Activated CD8-positive, alpha-beta T cell treated with anti-CD3 and anti-CD28 coated beads for 36 hours (primary cell): ENCODE data around the gene ROR2. TPM values are rescaled to one million over a fixed set of nuclear protein-coding genes. Genes with fewer than 3 reads are reported as not detected.

ENCODE experiments used
- ATAC-seq: fragments of 200-7000 bp; cut with Tn5 transposase; one replicate; pipeline ENCODE4 v1.10.0; 2021; ENCODE audit warnings: mild to moderate bottlenecking, moderate library complexity
- CTCF ChIA-PET: fragments of 350-600 bp; sonication (Branson Sonifier 250); formaldehyde crosslinking; loops from one replicate; lab custom pipeline; 2021; ENCODE audit warnings: antibody characterized with exemption; lab: Charles Lee
- POLR2A ChIA-PET: fragments of 350-600 bp; sonication (Branson Sonifier 250); formaldehyde crosslinking; loops from one replicate; lab custom pipeline; 2021; ENCODE audit warnings: antibody characterized with exemption; lab: Charles Lee
- DNase-seq: peaks from one replicate; pipeline ENCODE4 v3.0.0-alpha.2; 2020
- H3K27ac Mint-ChIP-seq: one replicate; pipeline ENCODE4 v1.8.0; 2021; ENCODE audit warnings: mild to moderate bottlenecking, mixed read lengths
- H3K27me3 Mint-ChIP-seq: one replicate; pipeline ENCODE4 v1.8.0; 2021; ENCODE audit warnings: mixed read lengths
- H3K36me3 Mint-ChIP-seq: one replicate; pipeline ENCODE4 v1.8.0; 2021; ENCODE audit warnings: low read depth, mixed read lengths
- H3K4me1 Mint-ChIP-seq: one replicate; pipeline ENCODE4 v1.8.0; 2021; ENCODE audit warnings: low read depth, mixed read lengths
- H3K4me3 Mint-ChIP-seq: one replicate; pipeline ENCODE4 v1.8.0; 2021; ENCODE audit warnings: mild to moderate bottlenecking, moderate library complexity, mixed read lengths
- H3K9me3 Mint-ChIP-seq: one replicate; pipeline ENCODE4 v1.8.0; 2021; ENCODE audit warnings: mixed read lengths
- CTCF ChIP-seq: fragments of 200-600 bp; IDR thresholded peaks from one replicate; pipeline ENCODE4 v1.8.0; 2022; ENCODE audit warnings: antibody characterized with exemption, mild to moderate bottlenecking
- intact Hi-C: fragments of 100-400 bp; cut with micrococcal nuclease; formaldehyde crosslinking; loops from one replicate; pipeline ENCODE4 v1.10.0; 2022
- total RNA-seq, 2 experiments: library from RNA; stranded (reverse); gene quantifications; one replicate each; pipeline ENCODE4 v1.2.3, GENCODE V29; 2021

The ROR2 gene
- total RNA-seq, 2 experiments from 2014 or later = not detected

- intact Hi-C loops = no loop called here
- CTCF ChIA-PET = interaction anchor here (1.2 to 1.8 kb wide), 3 partner anchors 9 to 810 kb away, joined by 3 to 8 read pairs (median 6); no protein-coding TSS in a partner anchor
- H3K4me1 Mint-ChIP-seq = no peaks in the 10 kb centered on the region
- DNase-seq = no peak
- no peaks in the 10 kb centered on the region for H3K36me3 Mint-ChIP-seq
- no peak overlapping the region for H3K4me3 Mint-ChIP-seq
- no peak overlapping the region for H3K27ac Mint-ChIP-seq
- TF ChIP-seq CTCF = no peak
- H3K27me3 Mint-ChIP-seq = peaks cover 11% of the 10 kb centered on the region
- POLR2A ChIA-PET = no interaction called here
- no peak for ATAC-seq
- H3K9me3 Mint-ChIP-seq = no peaks in the 10 kb centered on the region
These were observed 225.2 kb downstream of the ROR2 start for GRCh38 chr9:91724609-91725505.

GRCh38 chr9:91724068-91724440 lies 226.0 kb downstream of the ROR2 start:
- Mint-ChIP-seq H3K36me3 (no peaks in the 10 kb centered on the region), H3K27ac (no peak overlapping the region), H3K4me3 (no peak overlapping the region), H3K9me3 (no peaks in the 10 kb centered on the region), H3K27me3 (peaks cover 18% of the 10 kb centered on the region), H3K4me1 (no peaks in the 10 kb centered on the region)
- ATAC-seq (no peak), DNase-seq (no peak)
- TF ChIP-seq CTCF = no peak
- POLR2A ChIA-PET = no interaction called here
- CTCF ChIA-PET = interaction anchor here (1.2 to 1.8 kb wide), 2 partner anchors 10 to 809 kb away, joined by 6 to 8 read pairs; no protein-coding TSS in a partner anchor
- intact Hi-C loops = no loop called here

GRCh38 chr9:91723420-91724067 lies 226.5 kb downstream of the ROR2 start:
- no peak overlapping the region for H3K27ac Mint-ChIP-seq
- ATAC-seq (no peak), DNase-seq (no peak)
- peaks cover 20% of the 10 kb centered on the region for H3K27me3 Mint-ChIP-seq
- intact Hi-C loops = no loop called here
- no peak overlapping the region for H3K4me3 Mint-ChIP-seq
- CTCF ChIA-PET = interaction anchor here (0.8 to 1.5 kb wide), 2 partner anchors 10 to 808 kb away, joined by 3 to 4 read pairs; no protein-coding TSS in a partner anchor
- H3K9me3 Mint-ChIP-seq = no peaks in the 10 kb centered on the region
- no peaks in the 10 kb centered on the region for H3K4me1 Mint-ChIP-seq
- POLR2A ChIA-PET = no interaction called here
- TF ChIP-seq CTCF = no peak
- no peaks in the 10 kb centered on the region for H3K36me3 Mint-ChIP-seq

- Mint-ChIP-seq H3K36me3 (no peaks in the 10 kb centered on the region), H3K4me1 (no peaks in the 10 kb centered on the region), H3K9me3 (peaks cover 5% of the 10 kb centered on the region), H3K4me3 (no peak overlapping the region), H3K27me3 (peaks cover 38% of the 10 kb centered on the region), H3K27ac (no peak overlapping the region)
- POLR2A ChIA-PET = no interaction called here
- CTCF ChIA-PET = interaction anchor here (1.2 kb wide), 1 partner anchor 61 kb away, joined by 5 read pairs; no protein-coding TSS in a partner anchor
- TF ChIP-seq CTCF = no peak
- ATAC-seq (no peak), DNase-seq (no peak)
- intact Hi-C loops = no loop called here
These were observed 229.0 kb downstream of the ROR2 start for GRCh38 chr9:91720751-91721705.
